Liver (tissue), 9 donors: ENCODE results near the gene WDR11. TPM values are rescaled to one million over a fixed set of nuclear protein-coding genes. Genes with fewer than 3 reads are reported as not detected.

Source experiments
- DNase-seq: peaks from one replicate; pipeline ENCODE4 v3.0.0-alpha.2; 2017; ENCODE audit warnings: low spot score
- H3K27ac ChIP-seq, 2 donors: one replicate each; pipeline ENCODE4 v1.7.0; 2013; ENCODE audit warnings: inconsistent platforms in 2 of 2, low read length in 2 of 2, control low read depth in 1 of 2, low read depth in 1 of 2, mild to moderate bottlenecking in 1 of 2
- H3K27me3 ChIP-seq, 4 donors: one replicate each; pipeline versions ENCODE4 v1.6.1 to v1.7.0; 2013; ENCODE audit warnings: low read length in 3 of 4, inconsistent platforms in 1 of 4, mild to moderate bottlenecking in 1 of 4, moderate library complexity in 1 of 4; ENCODE audit not compliant: control insufficient read depth in 4 of 4, insufficient read depth in 4 of 4
- H3K36me3 ChIP-seq, 4 donors: one replicate each; pipeline versions ENCODE4 v1.6.1 to v1.7.0; 2013; ENCODE audit warnings: low read length in 3 of 4, mild to moderate bottlenecking in 3 of 4, low read depth in 1 of 4, moderate library complexity in 1 of 4; ENCODE audit not compliant: control insufficient read depth in 4 of 4, insufficient read depth in 3 of 4
- H3K4me1 ChIP-seq, 4 donors: one replicate each; pipeline versions ENCODE4 v1.6.1 to v1.7.0; 2013; ENCODE audit warnings: low read length in 3 of 4, mild to moderate bottlenecking in 3 of 4, moderate library complexity in 1 of 4; ENCODE audit not compliant: control insufficient read depth in 4 of 4, insufficient read depth in 4 of 4
- H3K4me3 ChIP-seq, 3 donors: one replicate each; pipeline versions ENCODE4 v1.6.1 to v1.7.0; 2013; ENCODE audit warnings: low read length in 3 of 3, control low read depth in 1 of 3, low read depth in 1 of 3, mild to moderate bottlenecking in 1 of 3
- H3K9ac ChIP-seq, 2 donors: one replicate each; pipeline ENCODE4 v1.7.0; 2013; ENCODE audit warnings: low read length in 2 of 2, mild to moderate bottlenecking in 2 of 2, moderate library complexity in 2 of 2, control low read depth in 1 of 2, low read depth in 1 of 2
- H3K9me3 ChIP-seq, 4 donors: one replicate each; pipeline versions ENCODE4 v1.6.1 to v1.7.0; 2013; ENCODE audit warnings: low read length in 3 of 4; ENCODE audit not compliant: control insufficient read depth in 4 of 4
- ATF3 ChIP-seq: IDR thresholded peaks from 2 replicates; pipeline ENCODE4 v1.6.1; 2016; ENCODE audit warnings: antibody characterized with exemption
- CTCF ChIP-seq: fragments of 150-350 bp; IDR thresholded peaks from 2 replicates; pipeline ENCODE4 v1.5.1; 2017; ENCODE audit warnings: improper control_type of control experiment, low read depth, low read length; ENCODE audit not compliant: missing input control
- EGR1 ChIP-seq, 2 donors: IDR thresholded peaks; 2 replicates each; pipeline ENCODE4 v1.6.1; 2016 to 2018; ENCODE audit warnings: antibody characterized with exemption in 2 of 2, low read depth in 2 of 2
- FOXA1 ChIP-seq: IDR thresholded peaks from 2 replicates; pipeline ENCODE4 v1.6.1; 2016; ENCODE audit warnings: antibody characterized with exemption
- FOXA2 ChIP-seq: IDR thresholded peaks from 2 replicates; pipeline ENCODE4 v1.6.1; 2016; ENCODE audit warnings: antibody characterized with exemption
- GABPA ChIP-seq, 2 donors: IDR thresholded peaks in 1 of 2; conservative IDR thresholded peaks in 1 of 2; 2 replicates each; pipeline ENCODE4 v1.6.1; 2016; ENCODE audit warnings: antibody characterized with exemption in 2 of 2, mild to moderate bottlenecking in 1 of 2, moderate library complexity in 1 of 2
- HNF4A ChIP-seq, 2 donors: conservative IDR thresholded peaks; 2 replicates each; pipeline ENCODE4 v1.6.1; 2016; ENCODE audit warnings: antibody characterized with exemption in 2 of 2, mild to moderate bottlenecking in 2 of 2
- HNF4G ChIP-seq: IDR thresholded peaks from 2 replicates; pipeline ENCODE4 v1.6.1; 2016; ENCODE audit warnings: antibody characterized with exemption
- JUND ChIP-seq, 2 donors: IDR thresholded peaks; 2 replicates each; pipeline ENCODE4 v1.6.1; 2016; ENCODE audit warnings: antibody characterized with exemption in 2 of 2
- MAX ChIP-seq: IDR thresholded peaks from 2 replicates; pipeline ENCODE4 v1.6.1; 2016; ENCODE audit warnings: antibody characterized with exemption
- NR2F2 ChIP-seq: IDR thresholded peaks from 2 replicates; pipeline ENCODE4 v1.6.1; 2016; ENCODE audit warnings: antibody characterized with exemption
- RAD21 ChIP-seq, 2 donors: IDR thresholded peaks; 2 replicates each; pipeline ENCODE4 v1.6.1; 2016; ENCODE audit warnings: antibody characterized with exemption in 2 of 2, mild to moderate bottlenecking in 2 of 2
- RXRA ChIP-seq, 2 donors: IDR thresholded peaks; 2 replicates each; pipeline ENCODE4 v1.6.1; 2017 to 2018; ENCODE audit warnings: antibody characterized with exemption in 2 of 2, mild to moderate bottlenecking in 1 of 2
- SP1 ChIP-seq: IDR thresholded peaks from 2 replicates; pipeline ENCODE4 v1.6.1; 2018; ENCODE audit warnings: antibody characterized with exemption, mild to moderate bottlenecking
- TAF1 ChIP-seq: conservative IDR thresholded peaks from 2 replicates; pipeline ENCODE4 v1.6.1; 2016; ENCODE audit warnings: antibody characterized with exemption, mild to moderate bottlenecking
- YY1 ChIP-seq: IDR thresholded peaks from 2 replicates; pipeline ENCODE4 v1.6.1; 2016; ENCODE audit warnings: antibody characterized with exemption, mild to moderate bottlenecking
- WGBS: extraction: QIAGEN DNeasy Blood & Tissue Kit; methylation state at CpG from one replicate; pipeline ENCODE4 v1.1.7; 2013; 5-methylcytosine and 5-hydroxymethylcytosine counted together
- polyA plus RNA-seq, 2 donors: library from polyadenylated mRNA; stranded (reverse) in 1 of 2; unstranded in 1 of 2; fragments of 200-250 nt in 1 of 2; fragments of >200 nt in 1 of 2; fragmentation: Nextera tagmentation in 1 of 2; extraction: Ambion mirVana in 1 of 2; gene quantifications; one replicate each; pipeline versions ENCODE4 v1.2.1 to v1.2.3, GENCODE V29; 2013 to 2015
- total RNA-seq, 2 donors: library from RNA; depleted of rRNA; stranded (reverse); fragments of >200 nt; gene quantifications; one replicate each; pipeline ENCODE4 v1.2.3, GENCODE V29; 2014
- TF ChIP-seq, protein P1 (sequence below): IDR thresholded peaks from 2 replicates; pipeline ENCODE4 v1.6.1; 2016; ENCODE audit warnings: antibody characterized with exemption
- TF ChIP-seq, protein P2 (sequence below): IDR thresholded peaks from 2 replicates; pipeline ENCODE4 v1.6.1; 2016; ENCODE audit warnings: antibody characterized with exemption, mild to moderate bottlenecking
- donor health status: healthy.
- donor health status: healthy.
- donor health status: healthy.
- donor health status: healthy.
- donor health status: healthy.

The WDR11 gene
- total and polyA plus RNA-seq, 4 donors, result 12.5 to 51.0 (median 21.0) TPM

- H3K27me3 ChIP-seq, result peaks cover 0 to 13% (median 4%) of the 10 kb centered on the region in 4 donors
- no peak for DNase-seq
- H3K4me3 ChIP-seq, result peak overlapping the region in 1 of 3 donors; percentile 45
Observed at GRCh38 chr10:120949609-120950031, 98.5 kb downstream of the WDR11 start.

More at GRCh38 chr10:120949609-120950031, 98.5 kb downstream of the WDR11 start:
- WGBS, result 24% methylated on average over 28 of the region's 28 CpGs
- H3K9ac ChIP-seq, result no peak overlapping the region
- peaks cover 2 to 11% (median 9%) of the 10 kb centered on the region in 4 donors for H3K4me1 ChIP-seq
- H3K36me3 ChIP-seq, result no peaks in the 10 kb centered on the region
- peaks cover 3 to 15% (median 10%) of the 10 kb centered on the region in 4 donors for H3K9me3 ChIP-seq
- H3K27ac ChIP-seq, result no peak overlapping the region
- TF ChIP-seq JUND (IDR thresholded peaks at IDR 0.05) (no peak), HNF4A (conservative IDR thresholded peaks at IDR 0.05) (no peak), YY1 (no peak), CTCF (no peak), NR2F2 (no peak), FOXA1 (no peak), RAD21 (IDR thresholded peaks at IDR 0.05) (no peak), FOXA2 (no peak), EGR1 (IDR thresholded peaks at IDR 0.05; ENCODE audit: low read depth in 2 of 2) (no peak), ATF3 (no peak), RXRA (IDR thresholded peaks at IDR 0.05) (no peak), GABPA (IDR thresholded peaks at IDR 0.05 in 1 of 2, conservative IDR thresholded peaks at IDR 0.05 in 1 of 2) (no peak), SP1 (no peak), TAF1 (no peak), MAX (no peak), HNF4G (no peak)
- TF ChIP-seq, protein P1, sequence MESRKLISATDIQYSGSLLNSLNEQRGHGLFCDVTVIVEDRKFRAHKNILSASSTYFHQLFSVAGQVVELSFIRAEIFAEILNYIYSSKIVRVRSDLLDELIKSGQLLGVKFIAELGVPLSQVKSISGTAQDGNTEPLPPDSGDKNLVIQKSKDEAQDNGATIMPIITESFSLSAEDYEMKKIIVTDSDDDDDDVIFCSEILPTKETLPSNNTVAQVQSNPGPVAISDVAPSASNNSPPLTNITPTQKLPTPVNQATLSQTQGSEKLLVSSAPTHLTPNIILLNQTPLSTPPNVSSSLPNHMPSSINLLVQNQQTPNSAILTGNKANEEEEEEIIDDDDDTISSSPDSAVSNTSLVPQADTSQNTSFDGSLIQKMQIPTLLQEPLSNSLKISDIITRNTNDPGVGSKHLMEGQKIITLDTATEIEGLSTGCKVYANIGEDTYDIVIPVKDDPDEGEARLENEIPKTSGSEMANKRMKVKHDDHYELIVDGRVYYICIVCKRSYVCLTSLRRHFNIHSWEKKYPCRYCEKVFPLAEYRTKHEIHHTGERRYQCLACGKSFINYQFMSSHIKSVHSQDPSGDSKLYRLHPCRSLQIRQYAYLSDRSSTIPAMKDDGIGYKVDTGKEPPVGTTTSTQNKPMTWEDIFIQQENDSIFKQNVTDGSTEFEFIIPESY, result no peak
- TF ChIP-seq, protein P2, sequence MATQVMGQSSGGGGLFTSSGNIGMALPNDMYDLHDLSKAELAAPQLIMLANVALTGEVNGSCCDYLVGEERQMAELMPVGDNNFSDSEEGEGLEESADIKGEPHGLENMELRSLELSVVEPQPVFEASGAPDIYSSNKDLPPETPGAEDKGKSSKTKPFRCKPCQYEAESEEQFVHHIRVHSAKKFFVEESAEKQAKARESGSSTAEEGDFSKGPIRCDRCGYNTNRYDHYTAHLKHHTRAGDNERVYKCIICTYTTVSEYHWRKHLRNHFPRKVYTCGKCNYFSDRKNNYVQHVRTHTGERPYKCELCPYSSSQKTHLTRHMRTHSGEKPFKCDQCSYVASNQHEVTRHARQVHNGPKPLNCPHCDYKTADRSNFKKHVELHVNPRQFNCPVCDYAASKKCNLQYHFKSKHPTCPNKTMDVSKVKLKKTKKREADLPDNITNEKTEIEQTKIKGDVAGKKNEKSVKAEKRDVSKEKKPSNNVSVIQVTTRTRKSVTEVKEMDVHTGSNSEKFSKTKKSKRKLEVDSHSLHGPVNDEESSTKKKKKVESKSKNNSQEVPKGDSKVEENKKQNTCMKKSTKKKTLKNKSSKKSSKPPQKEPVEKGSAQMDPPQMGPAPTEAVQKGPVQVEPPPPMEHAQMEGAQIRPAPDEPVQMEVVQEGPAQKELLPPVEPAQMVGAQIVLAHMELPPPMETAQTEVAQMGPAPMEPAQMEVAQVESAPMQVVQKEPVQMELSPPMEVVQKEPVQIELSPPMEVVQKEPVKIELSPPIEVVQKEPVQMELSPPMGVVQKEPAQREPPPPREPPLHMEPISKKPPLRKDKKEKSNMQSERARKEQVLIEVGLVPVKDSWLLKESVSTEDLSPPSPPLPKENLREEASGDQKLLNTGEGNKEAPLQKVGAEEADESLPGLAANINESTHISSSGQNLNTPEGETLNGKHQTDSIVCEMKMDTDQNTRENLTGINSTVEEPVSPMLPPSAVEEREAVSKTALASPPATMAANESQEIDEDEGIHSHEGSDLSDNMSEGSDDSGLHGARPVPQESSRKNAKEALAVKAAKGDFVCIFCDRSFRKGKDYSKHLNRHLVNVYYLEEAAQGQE, result no peak
